SH-SY5Y (cell line): ENCODE measurements around the gene INTS11.

Experiments used
- GATA2 ChIP-seq: IDR thresholded peaks from 2 replicates; pipeline ENCODE4 v1.6.1; 2011; ENCODE audit warnings: mild to moderate bottlenecking, low read depth, low read length
- GATA3 ChIP-seq: IDR thresholded peaks from 2 replicates; pipeline ENCODE4 v1.6.1; 2011; ENCODE audit warnings: low read depth, mild to moderate bottlenecking, low read length, moderate library complexity

GRCh38 chr1:1331068-1331965 lies 6.9 kb upstream of the INTS11 start, which contains the start of gene TAS1R3:
- TF ChIP-seq GATA3: no peak
- no peak for TF ChIP-seq GATA2
